ENCODE results near the gene NEGR1. TPM values are rescaled to one million over a fixed set of nuclear protein-coding genes. Genes with fewer than 3 reads are reported as not detected.

NEGR1 gene
- total and polyA plus RNA-seq, 2 experiments from 2014 or later = 0.57 to 0.94 TPM

DNA sequence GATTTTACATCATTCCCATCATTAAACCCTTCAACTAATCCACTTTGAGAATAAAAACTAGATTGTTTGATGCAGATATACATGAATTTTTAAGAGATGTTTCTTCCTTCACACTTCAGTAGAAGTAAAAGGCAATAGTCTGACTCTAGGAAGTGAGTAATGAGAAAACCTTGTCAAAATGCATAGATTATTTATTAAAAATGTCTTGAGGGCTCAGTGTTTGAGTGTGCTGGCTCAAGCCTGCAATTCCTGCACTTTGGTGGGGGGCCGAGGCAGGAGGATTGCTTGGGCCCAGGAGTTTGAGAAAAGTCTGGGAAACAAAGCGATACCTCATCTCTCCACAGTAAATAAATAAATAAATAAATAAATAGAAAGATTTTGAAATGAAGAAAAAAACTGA is 177.1 kb downstream of the NEGR1 start:
- peaks cover 2% of the 10 kb centered on the region for H3K27me3 Mint-ChIP-seq (ENCODE audit: insufficient read depth, low read depth, poor library complexity)
- Histone ChIP-seq H3K27ac (ENCODE audit: low read depth) (no peak overlapping the region), H2AFZ (no peak overlapping the region)

More for the DNA sequence above, 177.1 kb downstream of the NEGR1 start:
- H3K4me2 ChIP-seq = no peak overlapping the region
- no peaks in the 10 kb centered on the region for H4K20me1 ChIP-seq (replicated peaks; ENCODE audit: insufficient read depth)
- Mint-ChIP-seq H3K4me3 (no peak overlapping the region), H3K27ac (no peak overlapping the region), H3K36me3 (ENCODE audit: low read depth) (no peaks in the 10 kb centered on the region), H3K9me3 (no peaks in the 10 kb centered on the region), H3K4me1 (peaks cover 3% of the 10 kb centered on the region; the same call in 1 of the 3 replicates)
- H3K79me2 ChIP-seq (replicated peaks; ENCODE audit: insufficient read depth) = no peaks in the 10 kb centered on the region
- no peak for DNase-seq (ENCODE audit: low spot score)
- H3K9me2 ChIP-seq (ENCODE audit: insufficient read depth) = no peaks in the 10 kb centered on the region
- TF ChIP-seq CREB1 (CRISPR knock-in tag; IDR thresholded peaks at IDR 0.05; ENCODE audit: low read depth) (no peak), NANOG (IDR thresholded peaks at IDR 0.05; ENCODE audit: borderline replicate concordance) (no peak), ZNF331 (CRISPR knock-in tag; IDR thresholded peaks at IDR 0.05; ENCODE audit: low read depth) (no peak), EZH2phosphoT487 (IDR thresholded peaks at IDR 0.05; ENCODE audit: unreplicated experiment) (no peak), ZNF114 (CRISPR knock-in tag; IDR thresholded peaks at IDR 0.05) (no peak), POLR2AphosphoS5 (IDR thresholded peaks at IDR 0.05; ENCODE audit: low read depth) (no peak), STAT1 (IDR thresholded peaks at IDR 0.05; ENCODE audit: unreplicated experiment) (no peak), EZH2 (IDR thresholded peaks at IDR 0.05; ENCODE audit: low read depth, unreplicated experiment) (no peak), JUNB (IDR thresholded peaks at IDR 0.05; ENCODE audit: unreplicated experiment) (no peak)
- TF ChIP-seq, protein P1, sequence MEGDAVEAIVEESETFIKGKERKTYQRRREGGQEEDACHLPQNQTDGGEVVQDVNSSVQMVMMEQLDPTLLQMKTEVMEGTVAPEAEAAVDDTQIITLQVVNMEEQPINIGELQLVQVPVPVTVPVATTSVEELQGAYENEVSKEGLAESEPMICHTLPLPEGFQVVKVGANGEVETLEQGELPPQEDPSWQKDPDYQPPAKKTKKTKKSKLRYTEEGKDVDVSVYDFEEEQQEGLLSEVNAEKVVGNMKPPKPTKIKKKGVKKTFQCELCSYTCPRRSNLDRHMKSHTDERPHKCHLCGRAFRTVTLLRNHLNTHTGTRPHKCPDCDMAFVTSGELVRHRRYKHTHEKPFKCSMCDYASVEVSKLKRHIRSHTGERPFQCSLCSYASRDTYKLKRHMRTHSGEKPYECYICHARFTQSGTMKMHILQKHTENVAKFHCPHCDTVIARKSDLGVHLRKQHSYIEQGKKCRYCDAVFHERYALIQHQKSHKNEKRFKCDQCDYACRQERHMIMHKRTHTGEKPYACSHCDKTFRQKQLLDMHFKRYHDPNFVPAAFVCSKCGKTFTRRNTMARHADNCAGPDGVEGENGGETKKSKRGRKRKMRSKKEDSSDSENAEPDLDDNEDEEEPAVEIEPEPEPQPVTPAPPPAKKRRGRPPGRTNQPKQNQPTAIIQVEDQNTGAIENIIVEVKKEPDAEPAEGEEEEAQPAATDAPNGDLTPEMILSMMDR (conservative IDR thresholded peaks at IDR 0.05; ENCODE audit: low read depth in 2 of 2) = no peak
- TF ChIP-seq, protein P2, sequence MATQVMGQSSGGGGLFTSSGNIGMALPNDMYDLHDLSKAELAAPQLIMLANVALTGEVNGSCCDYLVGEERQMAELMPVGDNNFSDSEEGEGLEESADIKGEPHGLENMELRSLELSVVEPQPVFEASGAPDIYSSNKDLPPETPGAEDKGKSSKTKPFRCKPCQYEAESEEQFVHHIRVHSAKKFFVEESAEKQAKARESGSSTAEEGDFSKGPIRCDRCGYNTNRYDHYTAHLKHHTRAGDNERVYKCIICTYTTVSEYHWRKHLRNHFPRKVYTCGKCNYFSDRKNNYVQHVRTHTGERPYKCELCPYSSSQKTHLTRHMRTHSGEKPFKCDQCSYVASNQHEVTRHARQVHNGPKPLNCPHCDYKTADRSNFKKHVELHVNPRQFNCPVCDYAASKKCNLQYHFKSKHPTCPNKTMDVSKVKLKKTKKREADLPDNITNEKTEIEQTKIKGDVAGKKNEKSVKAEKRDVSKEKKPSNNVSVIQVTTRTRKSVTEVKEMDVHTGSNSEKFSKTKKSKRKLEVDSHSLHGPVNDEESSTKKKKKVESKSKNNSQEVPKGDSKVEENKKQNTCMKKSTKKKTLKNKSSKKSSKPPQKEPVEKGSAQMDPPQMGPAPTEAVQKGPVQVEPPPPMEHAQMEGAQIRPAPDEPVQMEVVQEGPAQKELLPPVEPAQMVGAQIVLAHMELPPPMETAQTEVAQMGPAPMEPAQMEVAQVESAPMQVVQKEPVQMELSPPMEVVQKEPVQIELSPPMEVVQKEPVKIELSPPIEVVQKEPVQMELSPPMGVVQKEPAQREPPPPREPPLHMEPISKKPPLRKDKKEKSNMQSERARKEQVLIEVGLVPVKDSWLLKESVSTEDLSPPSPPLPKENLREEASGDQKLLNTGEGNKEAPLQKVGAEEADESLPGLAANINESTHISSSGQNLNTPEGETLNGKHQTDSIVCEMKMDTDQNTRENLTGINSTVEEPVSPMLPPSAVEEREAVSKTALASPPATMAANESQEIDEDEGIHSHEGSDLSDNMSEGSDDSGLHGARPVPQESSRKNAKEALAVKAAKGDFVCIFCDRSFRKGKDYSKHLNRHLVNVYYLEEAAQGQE (IDR thresholded peaks at IDR 0.05; ENCODE audit: unreplicated experiment) = no peak
- TF ChIP-seq, protein P3, sequence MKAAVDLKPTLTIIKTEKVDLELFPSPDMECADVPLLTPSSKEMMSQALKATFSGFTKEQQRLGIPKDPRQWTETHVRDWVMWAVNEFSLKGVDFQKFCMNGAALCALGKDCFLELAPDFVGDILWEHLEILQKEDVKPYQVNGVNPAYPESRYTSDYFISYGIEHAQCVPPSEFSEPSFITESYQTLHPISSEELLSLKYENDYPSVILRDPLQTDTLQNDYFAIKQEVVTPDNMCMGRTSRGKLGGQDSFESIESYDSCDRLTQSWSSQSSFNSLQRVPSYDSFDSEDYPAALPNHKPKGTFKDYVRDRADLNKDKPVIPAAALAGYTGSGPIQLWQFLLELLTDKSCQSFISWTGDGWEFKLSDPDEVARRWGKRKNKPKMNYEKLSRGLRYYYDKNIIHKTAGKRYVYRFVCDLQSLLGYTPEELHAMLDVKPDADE (IDR thresholded peaks at IDR 0.05) = no peak
- TF ChIP-seq, protein P4, sequence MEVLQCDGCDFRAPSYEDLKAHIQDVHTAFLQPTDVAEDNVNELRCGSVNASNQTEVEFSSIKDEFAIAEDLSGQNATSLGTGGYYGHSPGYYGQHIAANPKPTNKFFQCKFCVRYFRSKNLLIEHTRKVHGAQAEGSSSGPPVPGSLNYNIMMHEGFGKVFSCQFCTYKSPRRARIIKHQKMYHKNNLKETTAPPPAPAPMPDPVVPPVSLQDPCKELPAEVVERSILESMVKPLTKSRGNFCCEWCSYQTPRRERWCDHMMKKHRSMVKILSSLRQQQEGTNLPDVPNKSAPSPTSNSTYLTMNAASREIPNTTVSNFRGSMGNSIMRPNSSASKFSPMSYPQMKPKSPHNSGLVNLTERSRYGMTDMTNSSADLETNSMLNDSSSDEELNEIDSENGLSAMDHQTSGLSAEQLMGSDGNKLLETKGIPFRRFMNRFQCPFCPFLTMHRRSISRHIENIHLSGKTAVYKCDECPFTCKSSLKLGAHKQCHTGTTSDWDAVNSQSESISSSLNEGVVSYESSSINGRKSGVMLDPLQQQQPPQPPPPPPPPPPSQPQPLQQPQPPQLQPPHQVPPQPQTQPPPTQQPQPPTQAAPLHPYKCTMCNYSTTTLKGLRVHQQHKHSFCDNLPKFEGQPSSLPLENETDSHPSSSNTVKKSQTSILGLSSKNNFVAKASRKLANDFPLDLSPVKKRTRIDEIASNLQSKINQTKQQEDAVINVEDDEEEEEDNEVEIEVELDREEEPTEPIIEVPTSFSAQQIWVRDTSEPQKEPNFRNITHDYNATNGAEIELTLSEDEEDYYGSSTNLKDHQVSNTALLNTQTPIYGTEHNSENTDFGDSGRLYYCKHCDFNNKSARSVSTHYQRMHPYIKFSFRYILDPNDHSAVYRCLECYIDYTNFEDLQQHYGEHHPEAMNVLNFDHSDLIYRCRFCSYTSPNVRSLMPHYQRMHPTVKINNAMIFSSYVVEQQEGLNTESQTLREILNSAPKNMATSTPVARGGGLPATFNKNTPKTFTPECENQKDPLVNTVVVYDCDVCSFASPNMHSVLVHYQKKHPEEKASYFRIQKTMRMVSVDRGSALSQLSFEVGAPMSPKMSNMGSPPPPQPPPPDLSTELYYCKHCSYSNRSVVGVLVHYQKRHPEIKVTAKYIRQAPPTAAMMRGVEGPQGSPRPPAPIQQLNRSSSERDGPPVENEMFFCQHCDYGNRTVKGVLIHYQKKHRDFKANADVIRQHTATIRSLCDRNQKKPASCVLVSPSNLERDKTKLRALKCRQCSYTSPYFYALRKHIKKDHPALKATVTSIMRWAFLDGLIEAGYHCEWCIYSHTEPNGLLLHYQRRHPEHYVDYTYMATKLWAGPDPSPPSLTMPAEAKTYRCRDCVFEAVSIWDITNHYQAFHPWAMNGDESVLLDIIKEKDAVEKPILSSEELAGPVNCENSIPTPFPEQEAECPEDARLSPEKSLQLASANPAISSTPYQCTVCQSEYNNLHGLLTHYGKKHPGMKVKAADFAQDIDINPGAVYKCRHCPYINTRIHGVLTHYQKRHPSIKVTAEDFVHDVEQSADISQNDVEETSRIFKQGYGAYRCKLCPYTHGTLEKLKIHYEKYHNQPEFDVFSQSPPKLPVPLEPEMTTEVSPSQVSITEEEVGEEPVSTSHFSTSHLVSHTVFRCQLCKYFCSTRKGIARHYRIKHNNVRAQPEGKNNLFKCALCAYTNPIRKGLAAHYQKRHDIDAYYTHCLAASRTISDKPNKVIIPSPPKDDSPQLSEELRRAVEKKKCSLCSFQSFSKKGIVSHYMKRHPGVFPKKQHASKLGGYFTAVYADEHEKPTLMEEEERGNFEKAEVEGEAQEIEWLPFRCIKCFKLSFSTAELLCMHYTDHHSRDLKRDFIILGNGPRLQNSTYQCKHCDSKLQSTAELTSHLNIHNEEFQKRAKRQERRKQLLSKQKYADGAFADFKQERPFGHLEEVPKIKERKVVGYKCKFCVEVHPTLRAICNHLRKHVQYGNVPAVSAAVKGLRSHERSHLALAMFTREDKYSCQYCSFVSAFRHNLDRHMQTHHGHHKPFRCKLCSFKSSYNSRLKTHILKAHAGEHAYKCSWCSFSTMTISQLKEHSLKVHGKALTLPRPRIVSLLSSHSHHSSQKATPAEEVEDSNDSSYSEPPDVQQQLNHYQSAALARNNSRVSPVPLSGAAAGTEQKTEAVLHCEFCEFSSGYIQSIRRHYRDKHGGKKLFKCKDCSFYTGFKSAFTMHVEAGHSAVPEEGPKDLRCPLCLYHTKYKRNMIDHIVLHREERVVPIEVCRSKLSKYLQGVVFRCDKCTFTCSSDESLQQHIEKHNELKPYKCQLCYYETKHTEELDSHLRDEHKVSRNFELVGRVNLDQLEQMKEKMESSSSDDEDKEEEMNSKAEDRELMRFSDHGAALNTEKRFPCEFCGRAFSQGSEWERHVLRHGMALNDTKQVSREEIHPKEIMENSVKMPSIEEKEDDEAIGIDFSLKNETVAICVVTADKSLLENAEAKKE (CRISPR knock-in tag; IDR thresholded peaks at IDR 0.05) = no peak
- no peaks in the 10 kb centered on the region for H3F3A ChIP-seq (replicated peaks; ENCODE audit: low read depth)
- H3K4me1 ChIP-seq (ENCODE audit: insufficient read depth) = no peaks in the 10 kb centered on the region
- no peaks in the 10 kb centered on the region for H3K36me3 ChIP-seq (ENCODE audit: insufficient read depth)
- no peak overlapping the region for H3K4me3 ChIP-seq
- no peaks in the 10 kb centered on the region for H3K27me3 ChIP-seq (ENCODE audit: insufficient read depth)
- ATAC-seq = no peak

All from GM23338 (cell line).